ENCODE results near the gene SLFNL1.

DNA sequence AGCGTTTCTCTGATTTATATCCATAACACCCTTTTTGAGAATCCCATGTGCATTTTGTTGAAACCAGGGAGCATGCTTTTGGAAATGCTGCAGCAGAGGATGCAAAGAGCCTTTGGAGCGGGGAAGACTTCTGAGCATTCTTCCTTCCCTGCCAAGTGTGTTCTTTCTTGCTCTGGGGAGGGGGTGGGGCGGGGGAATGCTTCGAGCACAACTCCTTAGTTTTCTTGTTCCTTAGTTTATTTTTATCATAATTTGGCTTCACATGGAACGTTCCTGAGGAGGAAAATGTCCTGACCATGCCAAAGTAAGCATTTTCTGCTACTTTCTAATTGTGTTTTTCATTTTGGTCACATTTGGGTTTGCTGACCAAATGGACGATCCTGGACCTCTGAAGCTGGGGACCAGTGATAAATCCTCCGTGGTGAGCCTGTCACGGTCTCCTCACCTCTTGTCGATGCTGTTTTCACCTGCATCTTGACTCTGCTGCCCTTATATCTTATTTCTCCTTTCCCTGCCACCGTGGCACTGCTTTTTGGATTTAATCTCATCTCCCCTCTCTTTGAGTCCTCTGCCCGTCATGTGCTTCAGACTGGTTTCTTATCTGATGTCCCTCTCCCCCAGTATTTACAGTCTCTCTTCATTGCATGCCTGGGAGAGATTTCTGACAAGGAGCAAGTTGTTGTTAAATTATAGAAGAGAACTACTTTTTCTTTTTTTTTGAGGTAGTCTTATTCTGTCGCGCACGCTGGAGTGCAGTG lies 39.7 kb downstream of the SLFNL1 start:
- TF ChIP-seq, protein P1, sequence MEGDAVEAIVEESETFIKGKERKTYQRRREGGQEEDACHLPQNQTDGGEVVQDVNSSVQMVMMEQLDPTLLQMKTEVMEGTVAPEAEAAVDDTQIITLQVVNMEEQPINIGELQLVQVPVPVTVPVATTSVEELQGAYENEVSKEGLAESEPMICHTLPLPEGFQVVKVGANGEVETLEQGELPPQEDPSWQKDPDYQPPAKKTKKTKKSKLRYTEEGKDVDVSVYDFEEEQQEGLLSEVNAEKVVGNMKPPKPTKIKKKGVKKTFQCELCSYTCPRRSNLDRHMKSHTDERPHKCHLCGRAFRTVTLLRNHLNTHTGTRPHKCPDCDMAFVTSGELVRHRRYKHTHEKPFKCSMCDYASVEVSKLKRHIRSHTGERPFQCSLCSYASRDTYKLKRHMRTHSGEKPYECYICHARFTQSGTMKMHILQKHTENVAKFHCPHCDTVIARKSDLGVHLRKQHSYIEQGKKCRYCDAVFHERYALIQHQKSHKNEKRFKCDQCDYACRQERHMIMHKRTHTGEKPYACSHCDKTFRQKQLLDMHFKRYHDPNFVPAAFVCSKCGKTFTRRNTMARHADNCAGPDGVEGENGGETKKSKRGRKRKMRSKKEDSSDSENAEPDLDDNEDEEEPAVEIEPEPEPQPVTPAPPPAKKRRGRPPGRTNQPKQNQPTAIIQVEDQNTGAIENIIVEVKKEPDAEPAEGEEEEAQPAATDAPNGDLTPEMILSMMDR (IDR thresholded peaks at IDR 0.05), result no peak
- no peak for TF ChIP-seq POLR2A (IDR thresholded peaks at IDR 0.05)
